DND-41 (cell line): ENCODE results near the gene ZNF79.

Experiments used
- ATAC-seq: fragments of 200-7000 bp; cut with Tn5 transposase; 3 replicates; pipeline ENCODE4 v1.9.1; 2021; ENCODE audit warnings: low read depth; ENCODE audit not compliant: insufficient read depth
- DNase-seq: peaks from one replicate; pipeline ENCODE4 v3.0.0-alpha.2; 2020
- H2AFZ ChIP-seq: 2 replicates; pipeline ENCODE4 v1.6.0; 2012; ENCODE audit warnings: low read depth, low read length
- H3K27ac ChIP-seq: 2 replicates; pipeline ENCODE4 v1.5.1; 2012; ENCODE audit warnings: low read length, inconsistent platforms
- H3K27me3 ChIP-seq: fragments of 200-600 bp; sonication (generic); 2 replicates; pipeline ENCODE4 v1.6.0; 2012; ENCODE audit warnings: low read length, mild to moderate bottlenecking, inconsistent platforms; ENCODE audit not compliant: insufficient read depth, poor library complexity
- H3K36me3 ChIP-seq: 2 replicates; pipeline ENCODE4 v1.5.1; 2012; ENCODE audit warnings: low read length, inconsistent platforms; ENCODE audit not compliant: insufficient read depth
- H3K4me1 ChIP-seq: 2 replicates; pipeline ENCODE4 v1.5.1; 2012; ENCODE audit warnings: mild to moderate bottlenecking, low read length; ENCODE audit not compliant: insufficient read depth
- H3K4me2 ChIP-seq: 2 replicates; pipeline ENCODE4 v1.6.0; 2012; ENCODE audit warnings: mild to moderate bottlenecking, moderate library complexity, low read length, inconsistent platforms; ENCODE audit not compliant: insufficient read depth
- H3K4me3 ChIP-seq, 2 experiments: fragments of 200-600 bp in 1 of 2; shearing (Covaris generic) in 1 of 2; 2 replicates each; pipeline ENCODE4 v1.5.1; 2012 to 2016; ENCODE audit warnings: inconsistent platforms in 2 of 2, low read length in 2 of 2, mild to moderate bottlenecking in 2 of 2, low read depth in 1 of 2, moderate library complexity in 1 of 2
- H3K79me2 ChIP-seq: 2 replicates; pipeline ENCODE4 v1.6.0; 2012; ENCODE audit warnings: low read length, inconsistent platforms; ENCODE audit not compliant: insufficient read depth
- H3K9ac ChIP-seq: 2 replicates; pipeline ENCODE4 v1.6.0; 2012; ENCODE audit warnings: low read depth, mild to moderate bottlenecking, inconsistent platforms, low read length, moderate library complexity
- H3K9me3 ChIP-seq: 2 replicates; pipeline ENCODE4 v1.5.1; 2012; ENCODE audit warnings: low read length, moderate library complexity, mild to moderate bottlenecking, inconsistent platforms; ENCODE audit not compliant: insufficient read depth, severe bottlenecking
- H4K20me1 ChIP-seq: 2 replicates; pipeline ENCODE4 v1.6.0; 2012; ENCODE audit warnings: low read length; ENCODE audit not compliant: insufficient read depth
- EZH2 ChIP-seq: IDR thresholded peaks from 3 replicates; pipeline ENCODE4 v1.6.1; 2012; ENCODE audit warnings: borderline replicate concordance, low read depth, mild to moderate bottlenecking, moderate library complexity, low read length, inconsistent platforms; ENCODE audit not compliant: severe bottlenecking
- TF ChIP-seq, protein P1 (sequence below): IDR thresholded peaks from 2 replicates; pipeline ENCODE4 v1.5.1; 2012; ENCODE audit warnings: borderline replicate concordance, low read length, moderate library complexity, mild to moderate bottlenecking; ENCODE audit not compliant: poor library complexity, severe bottlenecking; ENCODE audit errors: extremely low read depth

Gene ZNF79

DNA sequence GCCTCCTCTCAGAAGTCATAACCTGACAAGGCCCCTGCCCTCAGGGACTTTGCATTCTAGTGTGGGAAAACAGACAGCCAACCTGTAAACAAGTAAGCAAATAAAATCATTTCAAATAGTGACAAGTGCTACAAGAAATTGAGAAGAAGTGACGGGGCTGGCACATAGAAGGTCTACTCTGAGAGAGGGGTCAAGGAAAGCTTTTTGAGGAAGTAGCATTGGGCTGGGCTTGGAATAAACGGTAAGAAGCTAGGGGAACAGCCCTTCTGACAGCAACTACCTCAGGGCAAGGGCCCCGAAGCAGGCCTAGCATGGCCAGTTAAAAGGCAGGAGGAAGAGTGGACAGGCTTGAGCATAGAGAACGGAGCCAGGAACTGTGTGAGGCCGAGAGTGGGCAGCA, 32.0 kb upstream of the ZNF79 start:
- Histone ChIP-seq H3K27ac (no peak overlapping the region), H3K79me2 (no peaks in the 10 kb centered on the region), H3K4me3 (no peak overlapping the region), H4K20me1 (peaks cover 62% of the 10 kb centered on the region), H3K9ac (no peak overlapping the region), H3K36me3 (no peaks in the 10 kb centered on the region), H2AFZ (no peak overlapping the region), H3K27me3 (peaks cover 52% of the 10 kb centered on the region), H3K4me2 (no peak overlapping the region), H3K4me1 (no peaks in the 10 kb centered on the region), H3K9me3 (no peaks in the 10 kb centered on the region)
- TF ChIP-seq, protein P1, sequence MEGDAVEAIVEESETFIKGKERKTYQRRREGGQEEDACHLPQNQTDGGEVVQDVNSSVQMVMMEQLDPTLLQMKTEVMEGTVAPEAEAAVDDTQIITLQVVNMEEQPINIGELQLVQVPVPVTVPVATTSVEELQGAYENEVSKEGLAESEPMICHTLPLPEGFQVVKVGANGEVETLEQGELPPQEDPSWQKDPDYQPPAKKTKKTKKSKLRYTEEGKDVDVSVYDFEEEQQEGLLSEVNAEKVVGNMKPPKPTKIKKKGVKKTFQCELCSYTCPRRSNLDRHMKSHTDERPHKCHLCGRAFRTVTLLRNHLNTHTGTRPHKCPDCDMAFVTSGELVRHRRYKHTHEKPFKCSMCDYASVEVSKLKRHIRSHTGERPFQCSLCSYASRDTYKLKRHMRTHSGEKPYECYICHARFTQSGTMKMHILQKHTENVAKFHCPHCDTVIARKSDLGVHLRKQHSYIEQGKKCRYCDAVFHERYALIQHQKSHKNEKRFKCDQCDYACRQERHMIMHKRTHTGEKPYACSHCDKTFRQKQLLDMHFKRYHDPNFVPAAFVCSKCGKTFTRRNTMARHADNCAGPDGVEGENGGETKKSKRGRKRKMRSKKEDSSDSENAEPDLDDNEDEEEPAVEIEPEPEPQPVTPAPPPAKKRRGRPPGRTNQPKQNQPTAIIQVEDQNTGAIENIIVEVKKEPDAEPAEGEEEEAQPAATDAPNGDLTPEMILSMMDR = no peak
- TF ChIP-seq EZH2 = no peak
- DNase-seq (no peak), ATAC-seq (no peak)

DNA sequence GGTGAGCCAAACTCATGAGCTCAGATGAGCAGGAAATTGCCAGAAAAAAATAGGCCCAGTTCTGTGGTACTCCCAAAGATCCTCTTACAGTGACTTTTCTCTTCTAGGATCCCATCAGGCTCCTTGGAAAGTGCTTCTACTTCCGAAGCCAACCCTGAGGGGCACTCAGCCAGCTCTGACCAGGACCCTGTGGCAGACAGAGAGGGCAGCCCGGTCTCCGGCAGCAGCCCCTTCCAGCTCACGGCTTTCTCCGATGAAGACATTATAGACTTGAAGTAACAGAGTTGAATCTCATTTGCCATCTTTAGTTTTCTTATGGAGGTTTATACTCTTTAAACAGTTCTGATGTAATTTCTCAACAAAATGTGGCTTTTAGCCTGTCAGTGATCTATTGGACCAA, 31.2 kb upstream of the ZNF79 start:
- ATAC-seq (no peak), DNase-seq (no peak)
- H3K27ac ChIP-seq = no peak overlapping the region
- no peaks in the 10 kb centered on the region for H3K4me1 ChIP-seq
- no peaks in the 10 kb centered on the region for H3K36me3 ChIP-seq
- H3K4me3 ChIP-seq = no peak overlapping the region
- no peak overlapping the region for H3K4me2 ChIP-seq
- H3K9me3 ChIP-seq = no peaks in the 10 kb centered on the region
- TF ChIP-seq, protein P1 = no peak
- no peak for TF ChIP-seq EZH2
- H4K20me1 ChIP-seq = peaks cover 62% of the 10 kb centered on the region
- H3K9ac ChIP-seq = no peak overlapping the region
- no peaks in the 10 kb centered on the region for H3K79me2 ChIP-seq
- no peak overlapping the region for H2AFZ ChIP-seq
- peaks cover 52% of the 10 kb centered on the region for H3K27me3 ChIP-seq

DNA sequence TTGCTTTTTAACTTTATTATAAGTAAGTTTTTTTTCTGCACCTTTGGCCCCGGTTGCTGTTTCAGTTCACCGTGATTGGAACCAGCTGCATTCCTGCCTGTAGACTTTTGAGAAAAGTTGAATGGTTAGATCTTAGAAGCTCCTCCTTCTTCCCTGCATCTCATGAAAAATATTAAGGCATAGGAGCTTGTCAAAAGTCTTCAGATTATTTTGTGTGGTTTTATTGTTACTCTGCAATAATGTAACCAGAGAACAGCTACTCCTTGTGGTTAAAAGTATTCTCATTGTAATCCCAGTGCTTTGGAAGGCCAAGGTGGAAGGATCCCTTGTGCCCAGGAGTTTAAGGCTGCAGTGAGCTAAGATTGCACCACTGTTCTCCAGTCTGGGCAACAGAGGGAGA, 30.5 kb upstream of the ZNF79 start:
- no peaks in the 10 kb centered on the region for H3K4me1 ChIP-seq
- H3K27ac ChIP-seq = no peak overlapping the region
- H3K9me3 ChIP-seq = no peaks in the 10 kb centered on the region
- ATAC-seq (no peak), DNase-seq (no peak)
- H3K79me2 ChIP-seq = no peaks in the 10 kb centered on the region
- H3K4me3 ChIP-seq = no peak overlapping the region
- H3K36me3 ChIP-seq = no peaks in the 10 kb centered on the region
- TF ChIP-seq, protein P1 = no peak
- H4K20me1 ChIP-seq = peaks cover 67% of the 10 kb centered on the region
- H3K4me2 ChIP-seq = no peak overlapping the region
- H3K27me3 ChIP-seq = peaks cover 52% of the 10 kb centered on the region
- no peak overlapping the region for H3K9ac ChIP-seq
- no peak overlapping the region for H2AFZ ChIP-seq

DNA sequence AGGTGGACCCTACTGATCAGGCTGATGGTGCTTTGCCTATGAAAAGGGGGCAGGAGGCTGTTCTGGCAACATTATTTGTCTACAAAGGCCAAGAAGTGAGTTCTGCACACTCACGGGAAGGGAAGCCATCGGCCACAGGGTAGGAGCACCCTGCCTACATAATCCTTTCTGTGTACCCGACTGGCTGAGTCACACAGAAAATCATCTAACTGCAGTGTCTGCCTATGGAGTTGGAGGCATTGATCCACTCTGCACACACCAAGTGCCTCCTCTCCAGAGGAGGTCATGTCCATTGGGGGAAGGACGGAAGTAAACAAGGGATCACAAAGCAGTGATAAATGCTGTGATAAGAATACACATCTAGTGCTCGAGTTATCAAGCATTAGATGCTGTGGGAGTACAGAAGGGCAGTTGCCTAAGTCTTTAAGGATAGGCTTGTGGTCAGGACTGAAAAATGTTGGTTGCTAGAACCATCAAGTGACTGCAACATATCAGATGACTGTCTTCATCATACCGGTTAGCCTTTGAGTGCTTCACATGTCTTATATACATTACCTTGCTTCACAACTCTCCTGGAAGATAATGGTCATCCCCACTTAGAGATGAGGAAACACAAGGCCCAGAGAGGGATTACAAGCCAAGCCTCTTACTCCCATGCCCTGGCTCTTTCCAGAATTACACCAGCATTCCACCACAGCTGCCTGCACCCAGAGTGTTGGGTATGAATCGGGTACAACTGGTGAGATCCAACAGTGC, 28.5 kb upstream of the ZNF79 start:
- H2AFZ ChIP-seq = no peak overlapping the region
- ATAC-seq = no peak
- H3K27ac ChIP-seq = no peak overlapping the region

More for the DNA sequence above, 28.5 kb upstream of the ZNF79 start:
- Histone ChIP-seq H4K20me1 (peaks cover 64% of the 10 kb centered on the region), H3K9me3 (no peaks in the 10 kb centered on the region), H3K27me3 (peaks cover 42% of the 10 kb centered on the region), H3K4me3 (no peak overlapping the region), H3K4me1 (no peaks in the 10 kb centered on the region), H3K36me3 (no peaks in the 10 kb centered on the region), H3K4me2 (no peak overlapping the region), H3K79me2 (no peaks in the 10 kb centered on the region), H3K9ac (no peak overlapping the region)
- TF ChIP-seq, protein P1 = no peak
- TF ChIP-seq EZH2 = no peak
- DNase-seq = no peak
